ENCODE results near the gene B3GAT3. TPM values are rescaled to one million over a fixed set of nuclear protein-coding genes. Genes with fewer than 3 reads are reported as not detected.
"Not testable (repeated sequence)": the region's sequence is repeated elsewhere in the genome, so short reads cannot be mapped to it uniquely, and the experiment has no call there.

The B3GAT3 gene
- total RNA-seq, 1 donor from 2014 or later = 42.0 TPM

DNA sequence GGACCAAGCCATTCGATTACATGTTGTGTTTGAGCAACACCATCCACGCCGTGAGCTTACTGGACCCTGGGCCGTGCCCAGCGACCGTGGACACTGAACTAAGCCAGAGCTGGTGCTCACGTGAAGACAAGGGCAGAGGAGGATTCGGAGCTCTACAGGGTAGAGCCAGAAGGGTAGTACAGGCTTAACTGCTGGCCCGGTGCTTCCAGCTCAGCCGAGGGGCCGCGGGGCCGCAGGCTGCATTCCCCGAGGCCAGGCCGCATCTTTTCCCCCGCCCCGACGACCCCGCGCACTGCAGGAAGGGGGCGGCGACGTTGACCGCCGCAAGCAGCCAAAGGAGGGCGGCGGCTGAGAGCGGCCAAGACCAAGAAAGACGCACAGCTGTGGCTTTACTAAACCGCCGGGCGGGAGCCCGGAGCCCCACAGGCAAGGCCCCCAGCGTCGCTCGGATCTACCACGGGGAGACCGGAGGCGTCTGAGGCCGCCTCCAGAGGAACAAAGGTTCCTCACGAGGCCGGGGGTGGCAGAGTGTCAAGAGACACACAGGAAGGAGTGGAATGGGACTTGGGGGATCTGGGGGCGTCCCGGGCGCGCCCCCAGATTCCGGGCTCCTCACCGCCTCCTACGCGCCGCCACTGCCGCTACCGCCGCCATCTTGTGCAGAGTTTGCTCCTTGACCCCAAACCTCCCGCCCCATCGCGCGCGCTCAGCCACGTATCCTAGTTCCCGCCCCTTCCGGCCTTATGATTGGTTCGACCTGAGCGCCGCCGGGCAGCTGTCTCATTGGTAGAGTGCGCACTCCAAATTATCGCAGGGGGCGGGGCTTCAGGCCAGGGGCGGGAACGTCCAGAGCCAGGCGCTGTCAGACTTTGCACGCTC is 24.4 kb upstream of the B3GAT3 start, which contains the start of gene GANAB:
Gene GANAB, minus strand, starts transcription at position 668 of the 879 bp plus-strand sequence. Its CDS starts 14 bp downstream, at position 654.
- peak; percentile 100 for DNase-seq (ENCODE audit: low spot score)

DNA sequence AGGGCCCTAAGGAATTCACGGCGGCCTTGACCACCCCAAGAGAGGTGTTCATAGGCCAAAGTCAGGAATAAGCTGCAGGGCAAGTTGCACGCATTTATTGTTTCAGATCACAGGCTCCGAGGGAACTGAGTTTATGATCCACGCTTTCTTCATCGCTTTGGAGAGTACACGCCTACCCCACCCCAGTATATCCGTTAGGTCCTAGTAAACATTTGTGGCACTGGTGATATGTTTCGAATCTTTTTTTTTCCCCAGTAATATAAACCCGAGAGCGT is 23.8 kb upstream of the B3GAT3 start:
- DNase-seq (ENCODE audit: low spot score) = no peak

DNA sequence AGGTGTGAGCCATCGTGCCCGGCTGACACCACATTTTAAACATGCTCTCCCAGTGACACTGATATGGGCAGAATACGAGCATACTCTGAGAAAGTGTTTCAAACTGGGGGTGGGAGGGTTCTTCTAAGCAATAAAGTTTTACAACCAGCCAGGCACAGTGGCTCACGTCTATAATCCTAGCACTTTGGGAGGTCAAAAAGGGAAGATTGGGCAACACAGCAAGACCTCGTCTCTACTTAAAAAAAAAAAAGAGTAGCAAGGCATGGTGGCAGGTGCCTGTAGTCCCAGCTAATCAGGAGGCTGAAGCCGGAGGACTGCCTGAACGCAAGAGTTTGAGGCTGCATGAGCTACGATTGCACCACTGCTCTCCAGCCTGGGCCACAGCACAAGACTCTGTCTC is 22.4 kb upstream of the B3GAT3 start:
- no peak for DNase-seq (ENCODE audit: low spot score)

DNA sequence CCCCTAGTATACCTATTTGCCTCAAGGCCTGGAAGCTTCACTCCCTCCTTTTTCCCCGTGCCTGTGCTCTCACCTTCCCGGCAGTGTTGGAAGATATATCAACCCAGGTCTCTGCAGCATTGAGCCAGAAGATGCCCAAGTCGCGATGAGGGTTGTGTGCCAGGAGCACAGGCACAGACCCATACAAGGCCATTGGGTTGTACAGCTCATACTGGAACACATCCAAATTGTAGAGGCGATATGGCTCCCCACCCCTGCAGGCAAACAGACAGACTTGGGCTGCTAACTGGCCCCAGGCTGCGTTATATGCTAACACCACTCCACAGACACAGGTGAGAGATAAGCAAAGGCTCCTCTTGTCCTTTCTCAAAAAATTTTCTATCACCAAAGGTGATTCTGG is 10.7 kb upstream of the B3GAT3 start:
- no peak for DNase-seq (ENCODE audit: low spot score)

DNA sequence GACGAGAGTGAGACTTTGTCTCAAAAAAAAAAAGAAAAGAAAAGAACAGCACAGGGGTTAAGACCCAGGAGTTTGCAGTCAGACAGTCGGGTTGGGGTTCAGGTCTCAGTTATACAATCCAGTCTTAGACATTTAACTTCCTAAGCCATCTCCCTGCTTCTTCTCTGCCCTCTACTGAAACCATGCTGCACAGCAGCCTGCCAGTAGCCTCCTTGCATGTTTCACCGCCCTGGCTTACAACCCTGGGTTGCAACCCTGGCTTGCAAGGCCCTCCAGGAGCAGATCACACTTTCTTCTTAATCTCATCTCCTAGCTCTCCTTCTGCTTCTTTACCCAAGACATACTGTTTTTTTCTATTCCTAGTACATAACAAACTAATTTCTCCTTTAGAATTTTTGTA is 5.9 kb upstream of the B3GAT3 start:
- DNase-seq (ENCODE audit: low spot score) = no peak

DNA sequence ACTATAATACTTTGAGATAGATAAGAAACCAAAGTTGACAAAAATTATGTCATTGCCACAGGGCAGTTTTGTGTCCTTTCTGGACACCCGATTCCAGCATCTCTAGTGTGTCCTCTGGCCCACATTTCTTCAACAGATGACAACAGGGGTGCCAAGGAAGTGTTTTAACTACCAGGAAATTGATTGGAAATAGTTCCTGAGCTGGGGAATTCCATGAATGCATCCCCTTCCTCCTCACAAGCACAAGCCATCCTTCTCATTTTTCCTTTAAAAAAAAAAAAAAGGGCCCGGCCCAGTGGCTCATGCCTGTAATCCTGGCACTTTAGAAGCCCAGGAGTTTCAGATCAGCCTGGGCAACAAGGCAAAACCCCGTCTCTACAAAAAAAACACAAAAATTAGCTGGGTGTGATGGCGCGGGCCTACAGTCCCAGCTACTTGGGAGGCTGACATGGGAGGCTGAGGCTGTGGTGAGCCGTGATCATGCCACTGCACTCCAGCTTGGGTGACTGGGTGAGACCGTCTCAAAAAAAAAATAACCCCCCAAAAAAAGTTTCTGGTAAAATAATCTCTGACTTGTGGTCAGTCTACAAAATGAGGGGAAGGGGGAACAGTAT is 797 bp upstream of the B3GAT3 start:
- DNase-seq (ENCODE audit: low spot score) = no peak

DNA sequence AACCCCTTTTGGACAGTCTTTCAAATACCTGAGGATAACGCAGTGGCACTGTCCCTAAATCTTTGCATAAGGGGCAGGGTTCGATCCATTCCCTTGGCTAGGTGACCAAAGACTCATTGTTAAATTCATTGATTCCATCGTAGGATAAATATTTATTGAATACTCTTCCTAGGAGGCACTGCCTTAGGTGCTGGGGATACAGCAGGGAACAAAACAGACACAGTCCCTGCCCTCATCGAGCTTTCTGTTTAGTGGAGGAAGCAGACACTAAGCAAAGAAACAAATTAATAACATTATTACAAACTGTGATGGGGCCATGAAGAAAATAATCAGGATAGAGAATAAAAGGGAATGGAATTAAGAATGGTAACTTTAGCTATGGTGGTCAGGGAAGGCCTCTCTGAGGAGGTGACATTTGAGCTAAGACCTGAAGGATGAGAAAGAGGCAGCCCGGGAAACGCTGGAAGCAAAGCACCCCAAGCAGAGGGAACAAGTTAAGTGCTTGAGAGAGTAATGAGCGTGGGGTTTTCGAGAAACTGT is 689 bp downstream of the B3GAT3 start:
- no peak for DNase-seq (ENCODE audit: low spot score)

DNA sequence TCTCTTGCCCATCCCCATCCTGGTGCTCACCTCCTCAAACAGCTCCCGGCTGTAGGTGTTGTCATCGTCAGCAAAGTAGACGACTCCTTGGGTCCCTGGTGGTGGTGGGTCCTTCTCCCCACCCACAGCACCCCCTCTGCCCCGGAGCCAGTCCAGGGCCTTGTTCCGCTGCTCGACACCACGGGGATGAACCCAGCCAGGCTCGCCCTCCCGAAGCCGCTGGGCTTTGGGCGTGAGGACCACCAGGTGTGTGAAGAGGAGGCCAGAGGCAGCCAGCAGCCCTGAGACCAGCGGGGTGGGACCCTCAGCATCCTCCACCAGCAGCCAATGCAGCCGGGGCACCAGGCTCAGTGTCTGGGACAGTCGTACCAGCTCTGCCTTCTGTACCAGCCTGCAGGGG is 4.8 kb downstream of the B3GAT3 start:
- not testable (repeated sequence) for DNase-seq (ENCODE audit: low spot score)

DNA sequence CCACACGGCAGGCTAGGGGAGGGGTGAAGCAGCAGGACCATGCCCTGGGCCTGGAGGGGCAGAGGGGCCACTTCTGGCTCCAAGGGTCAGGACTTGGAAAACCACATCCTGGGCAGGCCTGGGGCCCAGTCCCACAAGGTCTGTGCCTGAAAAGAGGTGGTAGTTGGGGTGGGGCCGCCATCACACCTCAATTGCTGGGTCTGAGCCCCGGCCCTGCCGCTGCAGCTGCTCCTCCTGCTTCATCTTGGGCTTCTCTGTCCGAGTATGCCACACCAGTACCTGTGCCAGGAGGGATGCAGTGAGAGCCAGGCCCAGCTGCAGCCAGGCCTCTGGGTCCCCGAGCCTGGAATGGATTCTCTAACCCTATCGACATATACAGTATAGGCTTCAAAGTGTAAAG is 6.3 kb downstream of the B3GAT3 start:
- DNase-seq (ENCODE audit: low spot score) = no peak

DNA sequence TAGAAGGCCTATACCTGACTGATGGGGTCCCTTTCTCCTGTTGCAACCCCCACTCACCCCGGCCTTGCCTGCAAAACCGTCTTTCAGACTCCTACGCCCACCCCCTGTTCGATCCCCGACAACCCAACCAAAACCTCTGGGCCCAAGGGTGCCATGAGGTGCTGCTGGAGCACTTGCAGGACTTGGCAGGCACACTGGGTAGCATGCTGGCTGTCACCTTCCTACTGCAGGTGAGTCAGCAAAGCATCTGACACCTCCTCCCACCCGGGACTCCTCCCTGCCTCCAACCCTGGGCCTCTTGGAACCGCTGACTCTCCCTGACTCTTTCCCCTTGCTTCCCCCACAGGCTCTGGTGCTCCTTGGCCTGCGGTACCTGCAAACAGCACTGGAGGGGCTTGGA is 7.5 kb downstream of the B3GAT3 start:
- DNase-seq (ENCODE audit: low spot score) = no peak

DNA sequence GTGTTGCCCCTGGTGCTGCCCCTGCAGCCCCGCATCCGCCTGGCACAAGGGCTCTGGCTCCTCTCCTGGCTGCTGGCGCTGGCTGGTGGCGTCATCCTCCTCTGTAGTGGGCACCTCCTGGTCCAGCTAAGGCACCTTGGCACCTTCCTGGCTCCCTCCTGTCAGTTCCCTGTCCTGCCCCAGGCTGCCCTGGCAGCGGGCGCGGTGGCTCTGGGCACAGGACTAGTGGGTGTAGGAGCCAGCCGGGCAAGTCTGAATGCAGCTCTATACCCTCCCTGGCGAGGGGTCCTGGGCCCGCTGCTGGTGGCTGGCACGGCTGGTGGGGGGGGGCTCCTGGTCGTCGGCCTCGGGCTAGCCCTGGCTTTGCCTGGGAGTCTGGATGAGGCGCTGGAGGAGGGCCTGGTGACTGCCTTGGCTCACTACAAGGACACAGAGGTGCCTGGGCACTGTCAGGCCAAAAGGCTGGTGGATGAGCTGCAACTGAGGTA is 8.5 kb downstream of the B3GAT3 start:
- no peak for DNase-seq (ENCODE audit: low spot score)

DNA sequence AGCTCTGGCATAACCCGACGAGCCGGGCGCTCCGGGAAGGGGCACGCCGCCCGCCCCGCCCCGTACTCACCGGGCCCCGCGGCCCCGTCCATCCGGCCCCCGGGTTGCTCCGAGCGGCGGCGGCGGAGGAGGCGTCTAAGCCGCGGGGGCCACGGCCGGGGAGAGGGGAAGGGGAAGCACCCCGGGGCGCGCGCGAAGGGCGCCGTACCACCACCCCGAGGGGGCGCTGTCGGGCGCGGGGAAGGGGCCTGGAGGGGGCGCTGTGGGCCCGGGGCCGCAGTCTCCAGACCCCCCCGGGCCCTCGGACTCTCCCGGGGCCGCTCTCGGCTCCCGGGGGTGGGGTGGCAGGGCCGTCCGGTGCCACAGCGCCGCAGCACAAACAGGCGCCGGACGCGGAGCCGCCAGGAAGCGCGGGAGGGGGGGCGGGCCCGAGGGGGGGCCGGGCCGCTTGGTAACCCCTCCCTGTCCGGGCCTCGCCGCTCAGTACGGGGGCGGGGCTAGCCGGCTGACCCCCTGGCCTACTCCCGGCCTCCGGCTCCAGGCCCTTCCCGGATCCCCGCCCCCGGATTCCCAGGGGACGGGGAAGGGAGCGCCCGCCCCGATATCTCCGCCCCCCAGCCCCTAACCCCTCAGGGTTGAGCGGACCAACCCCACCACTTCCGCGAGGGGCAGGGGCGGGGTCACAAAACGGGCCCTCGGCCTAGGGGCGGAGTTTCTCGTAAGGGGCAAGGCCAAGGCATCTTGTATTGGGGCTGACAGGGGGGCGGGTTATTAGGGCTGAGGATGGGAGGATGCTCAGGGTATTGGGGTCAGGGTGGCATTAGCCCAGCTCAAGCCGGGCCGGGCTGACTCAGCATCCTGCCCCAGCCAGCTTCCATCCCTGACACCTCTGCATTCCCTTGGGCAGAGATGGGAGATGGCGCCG is 9.2 kb downstream of the B3GAT3 start, which contains the start of the genes EML3 and ROM1:
Gene EML3, minus strand, starts transcription at position 410 of the 925 bp plus-strand sequence. Its CDS starts 318 bp downstream, at position 92.
Gene ROM1, plus strand, starts transcription at position 892 of the 925 bp plus-strand sequence. Its CDS starts 25 bp downstream, at position 917.
- DNase-seq (ENCODE audit: low spot score) = peak; percentile 96

DNA sequence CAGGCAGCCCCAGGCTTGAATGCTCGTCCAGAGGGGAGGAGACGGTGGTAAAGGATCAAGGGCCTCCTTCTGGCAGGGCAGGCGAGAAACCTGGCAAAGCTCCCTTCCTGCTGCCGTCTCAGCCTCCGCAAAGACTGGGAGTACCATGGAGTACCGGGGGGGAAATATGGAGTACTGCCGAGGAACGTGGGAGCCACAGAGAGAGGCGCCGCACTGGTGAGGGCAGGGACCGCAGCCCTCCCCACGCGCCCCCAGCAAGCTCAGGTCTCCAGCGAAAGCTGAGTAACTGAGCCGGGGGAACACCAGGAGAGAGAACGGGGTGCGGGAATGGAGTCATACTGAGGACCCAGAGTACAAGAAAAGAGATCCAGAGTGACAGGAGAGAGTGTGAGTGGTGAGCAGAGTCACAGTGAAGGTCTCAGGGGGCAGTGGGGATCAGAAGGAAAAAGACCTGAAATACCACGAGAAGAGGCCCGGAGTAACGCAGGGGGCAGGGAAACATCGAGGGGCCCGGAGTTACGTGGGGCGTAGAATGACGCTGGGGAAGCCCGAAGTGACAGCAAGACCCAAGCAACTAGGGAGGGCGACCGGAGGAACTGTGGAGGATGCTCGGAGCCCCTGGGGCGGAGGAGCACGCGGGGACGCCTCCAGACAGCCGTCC is 10.0 kb downstream of the B3GAT3 start:
- DNase-seq (ENCODE audit: low spot score) = no peak

DNA sequence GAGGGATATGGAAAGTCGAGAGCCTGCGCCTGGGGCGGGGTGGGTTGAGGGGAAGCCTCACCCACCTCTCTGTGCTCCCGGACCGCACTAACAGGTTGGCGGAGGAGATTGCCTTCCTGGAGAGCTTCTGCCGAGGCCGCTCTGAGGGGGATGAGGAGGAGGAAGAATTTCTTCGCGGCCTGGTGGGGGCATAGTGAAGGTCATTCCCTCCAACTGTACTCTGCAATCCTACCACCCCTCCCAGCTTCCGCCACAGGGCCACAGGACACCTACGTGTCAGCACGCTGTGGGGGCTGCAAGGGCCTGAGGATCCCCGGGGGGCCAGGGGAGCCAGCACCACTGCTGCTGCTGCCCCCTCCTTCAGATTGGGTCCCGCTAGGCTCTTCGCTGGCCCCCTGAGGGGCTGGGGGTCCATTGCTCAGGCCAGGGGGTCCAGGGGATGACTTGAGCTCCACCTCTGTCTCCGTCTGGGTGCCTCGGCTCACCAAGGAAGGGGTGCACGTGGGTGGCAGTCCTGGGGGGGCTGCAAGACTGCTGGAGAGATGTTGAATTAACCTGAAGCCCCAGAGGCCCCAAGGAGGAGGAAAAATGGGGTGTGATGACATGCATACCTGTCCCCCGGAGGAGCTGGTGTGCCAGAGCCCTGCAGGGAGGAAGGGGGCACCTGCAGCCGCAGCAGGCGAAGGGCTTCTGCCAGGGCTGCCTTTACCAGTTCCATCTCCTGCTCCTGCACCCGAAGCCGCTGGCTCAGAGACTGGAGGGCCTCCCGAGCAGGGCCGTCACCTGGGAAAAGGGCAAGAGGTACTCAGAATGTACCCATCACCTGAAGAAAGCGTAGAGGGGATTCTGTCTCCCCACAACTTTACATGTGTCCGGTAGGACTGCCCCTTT is 10.7 kb downstream of the B3GAT3 start:
- DNase-seq (ENCODE audit: low spot score) = no peak

DNA sequence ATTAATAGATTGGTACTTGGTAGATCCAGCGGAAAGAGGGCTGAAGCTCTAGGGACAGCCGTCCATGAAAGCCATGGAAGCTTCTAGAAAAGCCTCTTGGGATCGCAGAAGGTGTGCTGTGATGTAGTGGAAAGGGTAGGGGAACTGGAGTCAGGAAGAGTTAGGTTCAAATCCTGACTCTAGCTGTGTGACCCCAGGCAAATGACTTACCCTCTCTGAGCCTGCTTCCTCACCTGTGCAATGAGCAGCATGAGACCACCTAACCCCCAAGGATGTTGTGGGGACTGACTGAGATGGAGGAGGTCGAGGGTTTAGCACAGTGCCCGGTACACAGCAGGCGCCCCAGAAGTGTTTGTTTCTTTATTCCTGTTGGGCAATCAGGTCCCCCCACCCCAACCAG is 11.4 kb downstream of the B3GAT3 start:
- no peak for DNase-seq (ENCODE audit: low spot score)

DNA sequence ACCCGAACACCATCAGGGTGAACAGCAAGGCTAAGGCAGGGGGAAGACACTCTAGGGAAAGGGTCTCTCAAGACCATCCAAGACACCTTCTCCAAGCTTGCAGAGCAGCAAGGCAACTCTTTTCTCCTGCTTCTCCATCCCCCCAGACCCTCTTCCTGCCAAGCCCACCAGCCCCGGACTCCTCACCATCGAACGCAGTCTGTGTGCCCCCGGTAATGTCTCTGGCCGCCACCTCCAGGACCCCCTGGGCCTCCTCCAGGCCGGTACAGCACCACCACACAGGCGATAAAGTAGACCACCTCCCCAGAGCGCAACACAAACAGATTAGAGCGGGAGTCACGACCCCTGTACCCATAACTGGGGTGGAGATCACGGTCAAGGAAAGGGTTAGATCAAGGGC is 13.0 kb downstream of the B3GAT3 start:
- no peak for DNase-seq (ENCODE audit: low spot score)

DNA sequence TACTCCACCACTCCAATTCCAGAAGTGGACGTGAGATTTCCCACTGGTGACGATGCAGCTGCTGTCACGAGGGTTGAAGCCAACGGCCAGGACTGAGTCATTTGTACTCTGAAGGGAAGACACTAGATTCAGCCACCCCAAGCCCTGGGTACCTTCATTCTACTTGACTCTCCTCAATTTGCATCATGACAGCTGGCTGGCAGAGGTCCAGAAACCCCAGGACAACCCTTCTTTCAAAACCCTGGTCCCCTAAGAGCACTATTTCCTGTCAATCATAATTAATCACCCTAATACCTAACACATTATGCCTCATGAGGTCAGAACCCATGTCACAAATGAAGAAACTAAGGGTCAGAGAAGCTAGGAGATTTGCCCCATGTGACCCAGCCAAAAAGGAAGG is 14.1 kb downstream of the B3GAT3 start:
- DNase-seq (ENCODE audit: low spot score) = no peak

DNA sequence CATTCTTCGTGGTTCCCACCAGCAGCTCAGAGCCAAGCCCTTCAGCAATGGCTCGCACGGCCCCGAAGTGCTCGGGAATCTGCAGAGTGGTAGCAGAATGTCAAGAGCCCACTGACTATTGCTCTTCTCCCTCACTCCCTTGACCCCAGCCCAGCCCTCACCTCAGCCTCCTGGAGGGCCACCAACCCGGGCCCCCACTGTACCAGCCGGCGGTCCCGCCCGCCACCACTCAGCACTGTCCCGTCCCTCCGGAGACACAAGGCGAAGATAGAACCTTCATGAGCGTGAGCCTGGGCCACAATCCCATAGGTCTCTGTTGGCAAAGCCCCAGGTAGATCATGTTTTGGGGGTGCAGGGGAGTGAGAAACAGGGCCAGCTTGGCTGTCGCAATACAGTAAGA is 15.9 kb downstream of the B3GAT3 start:
- DNase-seq (ENCODE audit: low spot score) = no peak

DNA sequence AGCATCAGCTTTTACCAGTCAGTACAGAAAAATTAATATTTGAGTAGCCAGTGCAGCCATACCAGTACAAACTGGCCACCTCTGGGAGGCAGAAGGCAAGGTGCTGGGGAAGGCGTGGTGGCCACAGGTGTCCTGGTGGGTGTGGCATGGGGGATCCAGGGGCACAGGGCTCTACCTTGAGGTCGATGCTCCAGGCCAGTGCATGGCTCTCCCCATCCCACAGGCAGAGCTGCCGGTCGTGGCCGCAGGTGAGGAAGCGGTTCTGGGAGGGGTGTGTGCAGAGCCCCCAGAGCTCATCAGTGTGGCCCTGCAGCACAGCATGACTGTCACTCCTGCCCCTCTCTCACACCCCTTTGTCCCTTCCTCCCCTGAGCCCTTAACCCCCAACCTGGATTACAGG is 16.3 kb downstream of the B3GAT3 start:
- DNase-seq (ENCODE audit: low spot score) = no peak
